ENCODE results near the gene TAOK1.
A peak's percentile ranks its signal among the peaks of the same experiment; 100 is the strongest.

TAOK1 gene

DNA sequence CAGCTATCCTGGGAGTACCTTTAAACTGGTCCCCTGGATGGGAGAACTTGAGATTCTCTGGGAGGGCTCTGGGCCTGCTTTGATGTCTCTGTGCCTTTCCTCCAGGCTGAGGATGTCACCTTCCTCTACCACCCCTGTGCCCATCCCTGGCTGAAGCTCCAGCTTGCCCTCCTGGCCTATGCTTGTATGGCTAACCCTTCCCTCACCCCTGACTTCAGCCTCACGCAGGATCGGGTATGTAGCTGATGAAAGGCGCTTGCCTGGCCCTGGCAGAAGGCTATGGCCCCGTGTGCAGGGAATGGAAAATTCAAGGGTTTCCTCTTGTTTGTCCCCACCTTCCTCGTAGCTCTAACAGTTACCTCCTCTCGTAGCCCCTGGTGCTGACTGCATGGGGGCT lies 181.3 kb downstream of the TAOK1 start:
- no peak for DNase-seq (ENCODE audit: low read depth)

DNA sequence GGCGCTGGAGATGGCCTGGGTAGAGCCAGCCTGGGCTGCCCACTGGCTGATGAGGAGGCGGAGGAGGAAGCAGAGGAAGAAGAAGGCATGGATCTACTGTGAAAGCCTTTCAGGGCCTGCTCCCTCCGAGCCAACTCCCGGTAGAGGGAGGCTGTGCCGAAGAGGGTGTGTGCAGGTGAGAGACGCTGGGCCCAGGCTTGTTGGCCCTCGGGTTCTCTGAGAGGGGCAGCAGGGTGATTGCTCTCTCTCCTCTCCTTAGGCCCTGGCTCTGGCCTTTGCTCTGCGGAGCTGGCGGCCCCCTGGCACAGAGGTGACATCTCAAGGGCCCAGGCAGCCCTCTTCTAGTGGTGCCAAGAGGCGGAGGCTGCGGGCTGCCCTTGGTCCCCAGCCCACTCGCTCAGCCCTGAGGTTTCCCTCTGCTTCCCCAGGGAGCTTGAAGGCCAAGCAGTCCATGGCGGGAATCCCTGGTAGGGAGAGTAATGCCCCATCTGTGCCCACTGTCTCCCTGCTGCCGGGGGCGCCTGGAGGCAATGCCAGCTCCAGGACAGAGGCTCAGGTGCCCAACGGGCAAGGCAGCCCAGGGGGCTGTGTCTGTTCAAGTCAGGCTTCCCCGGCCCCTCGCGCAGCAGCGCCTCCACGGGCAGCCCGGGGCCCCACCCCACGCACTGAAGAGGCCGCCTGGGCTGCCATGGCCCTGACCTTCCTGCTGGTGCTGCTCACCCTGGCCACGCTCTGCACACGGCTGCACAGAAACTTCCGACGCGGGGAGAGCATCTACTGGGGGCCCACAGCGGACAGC lies 181.9 kb downstream of the TAOK1 start:
- no peak for DNase-seq (ENCODE audit: low read depth)

DNA sequence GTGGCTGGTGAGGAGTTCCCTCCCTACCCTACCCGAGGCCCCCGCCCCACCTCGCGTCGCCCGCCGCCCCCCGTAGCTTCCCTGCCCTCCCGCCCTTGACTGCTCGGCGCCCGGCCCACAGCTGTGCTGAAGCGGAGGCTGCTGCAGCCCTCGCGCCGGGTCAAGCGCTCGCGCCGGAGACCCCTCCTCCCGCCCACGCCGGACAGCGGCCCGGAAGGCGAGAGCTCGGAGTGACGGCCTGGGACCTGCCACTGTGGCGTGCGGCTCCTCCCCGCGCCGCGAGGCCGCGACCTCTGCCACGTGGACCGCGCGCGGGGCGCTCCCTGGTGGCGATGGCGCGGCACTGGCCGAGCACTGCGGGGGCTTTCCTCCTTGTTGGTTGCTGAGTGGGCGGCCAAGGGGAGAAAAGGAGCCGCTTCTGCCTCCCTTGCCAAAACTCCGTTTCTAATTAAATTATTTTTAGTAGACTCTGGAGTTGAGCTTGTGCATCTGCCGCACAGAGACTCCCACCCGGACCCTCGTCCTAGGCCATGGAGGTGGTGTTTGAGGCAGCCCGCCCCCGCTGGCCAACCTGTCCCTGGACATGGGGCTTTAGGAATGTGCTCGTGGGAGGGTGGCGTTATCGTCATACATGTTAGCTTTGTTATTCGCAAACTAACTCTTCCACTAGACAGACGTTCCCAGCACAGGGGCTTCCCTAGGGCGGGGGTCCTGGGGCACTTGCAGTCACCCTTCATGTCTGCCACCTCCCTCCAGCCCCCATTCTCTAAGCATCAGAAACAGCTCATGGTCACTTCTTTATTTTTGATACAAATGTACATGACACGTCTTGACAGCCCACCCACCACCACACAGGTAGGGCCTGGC lies 182.8 kb downstream of the TAOK1 start:
- DNase-seq (ENCODE audit: low read depth): peak; percentile 63

DNA sequence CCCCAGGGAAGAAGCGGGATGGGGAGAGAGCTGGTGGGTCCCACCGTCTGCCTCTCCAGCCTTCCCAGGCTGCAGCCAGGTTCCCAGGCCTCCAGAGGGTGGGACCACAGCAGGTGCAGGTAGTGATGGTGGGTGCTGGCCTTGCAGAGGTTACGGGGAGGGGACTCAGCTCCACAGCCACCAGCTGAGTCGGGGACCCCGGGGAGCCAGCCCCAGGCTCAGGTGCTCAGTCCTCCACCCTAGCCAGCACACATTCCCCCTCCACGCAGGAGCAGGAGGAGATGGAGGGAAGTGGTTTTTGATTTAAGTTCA lies 183.4 kb downstream of the TAOK1 start:
- no peak for DNase-seq (ENCODE audit: low read depth)

DNA sequence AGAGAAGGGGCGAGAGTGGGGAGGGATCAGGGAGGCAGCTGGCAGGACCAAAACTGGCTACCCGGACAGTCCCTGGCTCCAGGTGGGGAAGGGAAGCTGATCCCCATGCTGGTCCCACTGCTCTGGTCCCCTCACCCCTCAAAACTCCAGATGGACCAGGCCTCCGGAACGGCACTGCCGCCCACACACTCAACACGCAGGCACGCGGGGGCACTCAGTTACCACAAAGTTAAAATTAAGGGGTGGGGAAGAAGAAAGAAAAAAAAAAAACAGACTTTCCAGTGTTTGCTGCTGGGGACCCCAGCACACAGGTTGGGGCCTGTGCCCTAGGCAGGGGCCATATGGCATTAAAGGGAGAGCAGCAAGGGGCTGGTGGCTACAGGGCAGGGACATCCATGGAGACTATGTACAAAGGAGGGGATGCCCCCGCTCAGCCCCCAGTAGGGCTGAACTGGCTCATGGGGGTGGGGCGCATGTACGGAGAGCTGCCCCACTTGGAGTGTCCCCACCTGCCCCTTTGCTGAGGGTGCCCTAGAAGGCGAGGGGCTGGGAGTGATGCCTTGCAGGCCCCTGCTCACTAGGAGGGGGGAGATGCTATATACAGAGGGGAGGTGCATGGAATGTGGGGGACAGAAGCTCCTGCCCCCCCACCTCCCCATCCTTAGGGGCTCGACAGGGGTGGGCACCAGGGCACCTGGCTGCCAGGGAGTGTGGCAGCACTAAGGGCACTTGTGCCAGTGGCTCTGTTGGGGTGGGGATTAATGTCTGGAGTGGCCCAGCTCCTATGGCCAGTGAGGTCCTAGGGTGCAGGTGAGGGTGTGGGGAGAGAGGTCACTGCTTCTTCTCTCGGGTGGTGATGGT lies 183.9 kb downstream of the TAOK1 start:
- no peak for DNase-seq (ENCODE audit: low read depth)

DNA sequence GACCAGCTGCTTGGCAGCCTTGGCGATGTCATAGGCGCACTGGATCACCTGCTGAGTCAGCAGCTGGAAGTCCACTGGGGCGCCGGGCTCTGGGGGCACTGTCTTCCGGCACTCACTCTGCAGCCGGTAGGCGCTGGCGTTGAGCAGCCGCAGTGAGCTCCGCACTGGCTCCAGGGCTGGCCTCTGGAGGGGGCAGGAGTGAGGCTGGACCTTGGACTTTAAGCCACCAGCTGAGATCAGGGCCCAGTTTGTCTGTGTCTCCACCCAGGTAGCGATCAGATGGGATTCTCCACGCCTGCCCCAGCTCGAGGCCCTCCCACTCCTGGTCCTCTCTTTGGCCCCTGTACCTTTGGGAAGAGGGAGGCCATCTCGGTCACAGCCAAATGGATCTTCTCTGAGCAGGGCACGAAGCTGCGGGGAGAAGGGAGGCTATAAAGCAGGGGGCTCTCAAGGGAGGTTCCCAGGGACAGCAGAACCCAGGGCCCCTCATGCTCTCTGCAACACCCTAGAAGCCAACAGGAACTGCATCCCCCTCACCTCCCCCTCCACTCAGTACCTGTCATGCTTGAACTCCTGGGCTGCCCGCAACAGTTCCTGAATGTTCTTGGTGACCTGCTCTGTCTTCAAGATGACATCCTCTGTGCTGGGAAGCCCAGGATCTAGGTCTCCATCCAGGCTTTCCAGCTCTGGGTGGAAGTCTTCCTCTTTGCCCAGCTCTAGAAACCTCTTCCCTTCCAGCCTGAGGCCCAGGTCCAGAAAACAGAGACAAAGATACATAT lies 184.8 kb downstream of the TAOK1 start:
- DNase-seq (ENCODE audit: low read depth): no peak

DNA sequence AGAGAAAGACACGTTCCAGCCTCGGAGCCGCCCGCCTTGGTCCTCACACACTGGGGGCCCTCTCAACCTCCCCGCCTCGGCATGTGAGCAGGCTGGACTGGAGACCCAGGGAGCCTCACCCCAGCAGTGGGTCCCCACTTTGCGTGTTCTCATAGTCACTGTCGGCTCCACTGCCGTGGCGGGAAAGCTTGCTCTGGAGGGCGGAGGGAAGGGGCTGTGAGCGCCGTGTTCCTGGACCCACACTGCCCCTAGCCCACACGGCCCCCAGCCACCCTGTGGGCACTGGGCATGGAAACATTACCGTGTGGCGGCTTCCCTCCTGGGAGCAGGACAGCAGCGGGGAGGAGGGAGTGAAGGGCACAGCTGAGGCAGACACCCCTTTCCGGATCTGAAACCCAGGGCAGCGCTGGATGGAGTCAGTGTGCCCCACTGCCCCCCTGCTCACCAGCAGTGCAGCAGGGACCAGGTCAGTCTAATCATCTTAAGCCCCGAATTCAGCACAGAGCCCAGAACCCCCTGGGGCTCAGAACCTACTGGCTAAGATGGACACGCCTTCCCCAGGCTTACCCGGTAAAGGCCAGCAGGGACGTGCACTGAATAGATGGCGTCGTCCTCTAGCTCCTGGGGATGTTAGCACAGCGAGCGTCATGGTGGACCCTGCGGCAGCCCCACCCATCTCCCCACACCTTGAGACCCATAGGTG lies 185.5 kb downstream of the TAOK1 start:
- no peak for DNase-seq (ENCODE audit: low read depth)

DNA sequence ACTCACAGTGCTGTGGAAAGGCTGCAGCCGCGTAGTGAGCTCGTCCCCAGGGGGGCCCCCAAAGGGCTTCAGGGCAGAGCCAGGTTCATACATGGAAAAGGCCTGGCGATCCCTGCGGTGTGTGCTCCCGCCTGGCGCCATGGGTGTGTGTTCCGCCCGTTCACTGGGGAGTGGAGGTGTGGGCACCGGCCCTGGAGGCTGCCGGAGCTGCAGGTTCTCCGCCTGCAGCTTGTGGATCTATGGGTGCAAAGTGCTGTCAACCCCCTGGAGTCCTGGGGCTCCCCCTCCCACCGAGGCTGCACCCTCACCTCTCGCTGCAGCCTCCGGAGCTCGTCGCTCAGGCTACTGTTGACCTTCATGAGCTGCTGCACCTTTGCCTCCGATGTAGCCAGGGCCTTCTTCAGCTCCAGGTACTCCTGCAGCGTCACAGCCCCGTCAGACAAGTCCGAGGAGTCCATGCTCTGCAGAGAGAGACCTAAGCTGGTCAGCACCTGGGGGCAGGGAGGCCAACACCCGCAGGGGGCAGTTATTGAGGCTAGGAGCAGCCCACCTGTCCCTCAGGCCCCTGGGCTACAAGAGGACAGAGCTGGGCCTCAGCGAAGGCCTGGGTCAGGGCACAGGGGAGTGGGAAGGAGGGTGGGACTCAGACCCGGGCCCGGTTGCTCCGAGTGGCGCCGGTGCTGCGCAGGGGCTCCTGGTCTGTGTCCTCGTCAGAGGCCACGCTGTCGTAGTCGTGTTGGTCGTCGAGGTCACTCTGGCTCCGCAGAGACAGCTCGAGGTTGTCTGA lies 186.2 kb downstream of the TAOK1 start:
- DNase-seq (ENCODE audit: low read depth): no peak

DNA sequence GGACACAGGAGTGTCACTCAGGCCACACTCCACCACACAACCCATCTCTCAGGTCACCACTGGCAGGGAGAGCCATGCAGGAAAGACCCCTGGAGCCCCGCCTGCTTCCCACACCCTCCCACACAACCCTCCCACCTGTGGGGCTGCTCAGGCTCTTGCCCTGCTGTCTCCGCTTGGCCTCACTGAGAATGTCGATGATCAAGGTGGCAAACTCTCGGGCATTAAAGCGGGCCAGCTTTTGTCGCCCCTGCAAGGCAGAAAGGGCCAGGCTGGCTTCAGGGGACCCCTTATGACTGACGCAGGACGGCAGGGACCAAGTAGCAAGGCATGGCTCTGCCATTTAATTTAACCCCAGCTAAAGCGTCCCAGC lies 186.8 kb downstream of the TAOK1 start:
- no peak for DNase-seq (ENCODE audit: low read depth)

DNA sequence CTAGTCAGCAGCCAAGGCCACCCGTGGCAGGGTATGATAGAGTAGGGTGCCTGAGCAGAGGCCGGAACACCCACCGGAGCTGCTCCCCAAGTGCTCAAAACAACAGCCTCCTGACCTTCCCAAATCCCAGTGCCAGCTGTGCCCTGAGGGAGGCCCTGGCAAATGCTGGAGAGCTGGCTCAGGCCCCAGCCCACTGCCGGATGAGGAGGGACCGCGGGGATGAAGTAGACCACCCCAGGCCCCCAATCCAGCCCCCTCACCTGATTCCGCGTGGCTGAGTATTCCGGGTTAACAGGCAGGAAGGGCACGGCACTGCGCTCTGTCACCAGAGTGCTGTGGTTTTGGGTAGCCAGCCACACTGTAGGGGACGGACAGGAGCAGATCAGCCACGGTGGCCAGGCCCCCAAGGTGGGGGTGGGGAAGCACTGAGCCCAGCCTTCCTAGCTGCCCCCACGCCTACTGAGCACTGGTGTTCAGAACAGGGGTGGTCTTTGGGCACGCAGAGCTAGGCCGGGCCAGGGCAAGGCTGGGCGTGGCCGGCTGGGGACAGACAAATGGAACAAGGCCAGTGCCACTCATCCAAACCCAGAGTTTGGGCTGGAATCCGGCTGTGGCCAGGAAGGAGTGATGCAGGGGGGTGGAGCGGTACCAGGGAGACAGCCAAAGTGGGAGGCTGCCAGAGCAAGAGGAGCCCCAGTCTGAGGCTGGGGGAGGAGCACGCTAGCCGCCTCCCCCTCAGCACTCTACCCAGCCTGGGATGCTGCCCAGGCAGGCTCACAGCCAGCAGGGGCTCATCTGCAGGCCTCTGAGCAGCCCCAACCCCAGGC lies 187.4 kb downstream of the TAOK1 start:
- no peak for DNase-seq (ENCODE audit: low read depth)

DNA sequence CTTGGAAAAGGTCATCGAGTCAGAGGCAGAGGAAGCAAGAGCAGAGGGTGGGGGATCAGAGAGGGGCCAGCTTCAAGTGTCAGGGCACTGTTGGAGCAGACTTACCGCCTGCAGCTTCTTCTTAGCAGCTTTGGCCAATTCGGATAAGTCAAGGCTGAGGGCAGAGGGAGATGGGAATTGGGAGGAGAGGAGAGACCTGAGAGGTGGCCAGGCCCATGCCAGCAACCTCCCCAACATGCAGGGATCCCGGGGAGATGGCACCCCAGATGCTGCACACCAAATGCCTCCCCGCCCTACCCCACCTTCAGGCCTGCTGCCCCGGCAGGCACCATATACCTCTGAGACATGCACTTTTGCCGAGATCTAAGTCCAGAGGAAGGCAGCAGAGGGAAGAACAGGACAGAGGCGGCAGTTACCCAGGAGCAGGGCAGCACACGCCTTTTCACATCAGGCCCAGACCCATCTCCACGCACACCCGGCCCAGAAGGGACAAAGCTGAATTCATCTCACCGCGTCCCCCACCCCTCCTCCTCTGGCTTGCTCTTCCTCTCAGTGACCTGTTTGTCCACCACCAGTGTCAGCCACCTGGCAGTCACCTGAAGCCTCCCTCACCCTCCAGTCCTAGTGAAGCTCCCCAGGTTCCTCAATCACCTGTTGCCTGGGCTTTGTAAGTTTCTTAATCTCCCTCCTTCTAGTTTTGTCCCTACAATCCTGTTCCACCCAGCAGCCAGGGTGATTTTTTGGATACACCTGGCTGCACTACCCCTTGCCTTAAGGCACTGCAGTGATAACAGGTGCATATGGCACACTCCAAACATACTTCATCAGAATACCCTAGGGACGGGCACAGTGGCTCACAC lies 188.7 kb downstream of the TAOK1 start:
- DNase-seq (ENCODE audit: low read depth): no peak

DNA sequence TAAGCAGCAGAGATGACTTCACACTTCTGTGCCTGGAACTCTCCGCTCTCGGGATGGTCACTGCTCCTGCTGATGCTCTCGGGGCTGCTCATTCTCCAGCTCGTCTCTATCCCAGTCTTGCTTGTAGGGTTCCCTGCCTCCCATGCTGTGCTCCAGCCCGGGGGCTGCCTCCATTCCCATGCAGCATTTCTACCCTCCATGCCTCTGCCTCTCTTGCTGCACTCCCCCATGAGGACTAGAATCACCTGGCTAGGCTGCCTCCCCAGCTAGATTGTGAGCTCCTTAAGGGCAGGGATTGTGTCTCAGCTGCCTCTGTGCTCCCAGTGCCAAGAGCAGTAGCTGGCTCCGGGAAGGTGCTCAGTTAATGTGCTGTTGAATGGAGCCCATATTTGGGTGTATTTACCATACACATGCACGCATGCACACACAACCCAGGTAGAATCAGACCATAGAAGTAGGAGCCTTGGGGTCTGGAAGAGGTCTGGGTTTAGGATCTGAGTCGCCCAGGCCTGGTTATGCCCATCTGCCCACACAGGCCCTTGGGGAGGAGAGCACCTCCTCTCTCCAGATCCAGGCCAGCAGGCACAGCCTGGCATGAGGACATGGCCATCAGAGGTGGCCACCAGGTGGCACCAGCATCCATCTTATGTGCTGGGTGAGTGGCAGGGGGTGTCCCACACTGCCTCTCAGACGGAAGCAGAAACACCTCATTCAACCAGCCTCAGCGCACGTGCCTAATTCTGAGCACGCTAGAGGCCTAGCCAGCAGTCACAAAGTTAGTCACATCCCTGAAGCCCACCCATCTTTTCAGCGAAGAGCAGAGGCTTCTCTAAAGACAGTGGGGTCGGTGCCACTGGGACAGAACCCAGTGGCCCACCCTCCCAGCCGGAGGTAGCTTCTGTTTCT lies 190.0 kb downstream of the TAOK1 start:
- peak; percentile 84 for DNase-seq (ENCODE audit: low read depth)

DNA sequence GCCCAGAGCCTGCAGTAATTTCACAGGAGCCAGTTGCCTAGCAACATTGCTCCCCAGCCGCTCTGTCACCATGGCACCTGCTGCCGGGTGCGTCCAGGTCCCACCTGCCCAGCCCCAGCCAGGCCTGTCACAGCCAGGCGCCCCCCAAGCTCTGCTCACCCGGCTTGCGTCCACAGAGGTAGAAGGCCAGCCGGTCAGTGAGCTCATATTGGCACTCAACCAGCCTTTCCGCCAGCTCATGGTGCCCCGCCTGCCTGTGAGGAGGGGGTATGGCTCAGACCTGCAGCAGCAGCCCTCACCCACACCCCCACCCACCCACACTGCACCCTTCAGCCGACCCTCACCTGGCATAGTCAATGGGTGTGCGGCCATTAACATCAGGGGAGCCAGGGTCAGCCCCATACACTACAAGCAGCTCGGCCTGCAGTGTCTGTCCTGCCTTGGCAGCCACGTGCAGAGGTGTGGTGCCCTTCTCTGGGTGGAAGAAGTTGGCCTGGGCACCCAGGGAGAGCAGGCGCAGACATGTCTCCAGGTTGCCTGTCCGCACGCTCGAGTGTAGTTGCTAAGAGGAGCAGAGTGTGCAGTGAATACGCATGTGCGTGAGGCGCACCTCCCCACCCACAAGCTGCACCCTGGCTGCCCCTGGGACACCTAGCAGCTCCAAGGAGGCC lies 191.6 kb downstream of the TAOK1 start:
- no peak for DNase-seq (ENCODE audit: low read depth)

DNA sequence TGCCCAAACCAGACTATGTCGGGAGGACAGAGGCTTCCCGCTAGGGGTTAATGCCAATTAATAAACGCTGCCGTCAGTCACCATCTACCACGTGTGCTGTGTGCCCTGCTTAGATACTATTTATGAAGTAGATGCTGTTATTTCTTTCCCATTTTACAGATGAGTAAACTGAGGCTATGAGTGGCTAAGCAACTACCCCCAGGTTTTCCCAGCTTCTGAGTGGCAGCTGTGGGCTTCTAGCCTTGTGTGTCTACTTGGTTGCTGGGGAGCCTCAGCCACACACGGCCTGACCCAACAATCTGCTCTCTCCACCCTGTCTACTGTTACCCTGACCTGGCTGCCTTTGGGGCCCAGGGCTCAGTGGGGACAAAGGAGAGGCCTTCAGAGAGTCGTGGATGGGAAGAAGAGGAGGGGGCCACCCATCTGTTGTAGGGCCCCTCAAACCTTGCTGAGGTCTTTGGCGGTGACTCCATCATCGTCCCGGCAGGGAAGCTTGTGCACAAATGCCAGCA lies 192.1 kb downstream of the TAOK1 start:
- no peak for DNase-seq (ENCODE audit: low read depth)

DNA sequence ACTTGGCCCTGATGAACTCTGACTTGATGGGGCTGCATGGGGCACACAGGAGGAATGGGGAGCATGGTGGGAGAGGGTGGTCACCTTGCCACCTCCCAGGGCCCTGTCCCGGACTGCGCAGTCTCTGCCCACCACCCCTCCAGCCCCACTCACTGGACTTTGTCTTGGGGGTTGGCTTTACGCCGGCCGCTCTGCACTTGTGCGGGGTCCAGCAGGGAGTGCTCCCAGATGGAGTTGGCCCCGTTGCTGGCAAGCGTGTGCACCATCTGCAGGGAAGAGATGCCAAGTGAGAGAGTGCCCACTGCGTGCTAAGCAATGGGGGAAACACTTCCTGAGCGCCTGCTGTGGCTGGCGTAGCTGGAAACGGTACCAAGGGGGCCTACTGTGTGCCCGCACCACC lies 192.6 kb downstream of the TAOK1 start:
- no peak for DNase-seq (ENCODE audit: low read depth)

All from activated T-cell treated with anti-CD3 and anti-CD28 coated beads for 48 hours (primary cell).